A673 (cell line): Measurements from ENCODE around the gene CNNM3. TPM values are rescaled to one million over a fixed set of nuclear protein-coding genes. Genes with fewer than 3 reads are reported as not detected.
"Not testable (repeated sequence)": the region's sequence is repeated elsewhere in the genome, so short reads cannot be mapped to it uniquely, and the experiment has no call there.

ENCODE experiments used
- BruUV-seq: library from RNA; stranded (reverse); fragments of 400-500 nt; replicated peaks from 2 replicates; lab custom pipeline; 2021; lab: Mats Ljungman, UMichigan
- CTCF ChIA-PET: fragments of 300-600 bp; sonication (Branson Sonifier 250); formaldehyde crosslinking; loops from one replicate; lab custom pipeline; 2022; ENCODE audit warnings: antibody characterized with exemption; lab: Charles Lee
- POLR2A ChIA-PET: fragments of 300-600 bp; sonication (Branson Sonifier 250); formaldehyde crosslinking; loops from one replicate; lab custom pipeline; 2022; ENCODE audit warnings: antibody characterized with exemption; ENCODE audit not compliant: low non-redundant PET; lab: Charles Lee
- DNase-seq: peaks from one replicate; pipeline ENCODE4 v3.0.0-alpha.2; 2015; ENCODE audit warnings: low spot score
- H3K27ac ChIP-seq: fragments of 200-600 bp; sonication (generic); 2 replicates; pipeline ENCODE4 v1.5.1; 2016; ENCODE audit warnings: mixed run types, low read depth, mild to moderate bottlenecking, mixed read lengths, antibody characterized with exemption, low read length; ENCODE audit not compliant: poor library complexity, severe bottlenecking
- H3K27me3 ChIP-seq: fragments of 200-600 bp; sonication (generic); replicated peaks from 2 replicates; pipeline ENCODE4 v1.6.1; 2017; ENCODE audit warnings: mixed run types, low read depth, mild to moderate bottlenecking, mixed read lengths, antibody characterized with exemption, low read length; ENCODE audit not compliant: insufficient read depth, poor library complexity
- H3K36me3 ChIP-seq: fragments of 200-600 bp; sonication (generic); 2 replicates; pipeline ENCODE4 v1.6.1; 2016; ENCODE audit warnings: mixed run types, mild to moderate bottlenecking, mixed read lengths, antibody characterized with exemption, low read length; ENCODE audit not compliant: insufficient read depth, poor library complexity, severe bottlenecking
- H3K4me1 ChIP-seq: fragments of 200-600 bp; sonication (generic); 2 replicates; pipeline ENCODE4 v1.6.1; 2017; ENCODE audit warnings: mixed run types, mild to moderate bottlenecking, mixed read lengths, antibody characterized with exemption, low read length; ENCODE audit not compliant: insufficient read depth, poor library complexity, severe bottlenecking
- H3K4me3 ChIP-seq: fragments of 200-600 bp; sonication (generic); 2 replicates; pipeline ENCODE4 v1.5.1; 2016; ENCODE audit warnings: low read depth, mixed run types, mild to moderate bottlenecking, mixed read lengths, low read length; ENCODE audit not compliant: poor library complexity, severe bottlenecking
- H3K9me3 ChIP-seq: fragments of 200-600 bp; sonication (generic); 2 replicates; pipeline ENCODE4 v1.6.1; 2016; ENCODE audit warnings: mixed run types, low read depth, mild to moderate bottlenecking, mixed read lengths, antibody characterized with exemption, low read length; ENCODE audit not compliant: poor library complexity, severe bottlenecking
- CTCF ChIP-seq: fragments of 300-800, 200-600 bp; sonication (generic); conservative IDR thresholded peaks from 2 replicates; pipeline ENCODE4 v1.5.1; 2017; ENCODE audit warnings: low read depth, mild to moderate bottlenecking, antibody characterized with exemption, low read length, moderate library complexity, mixed read lengths
- EZH2 ChIP-seq: fragments of 200-600 bp; sonication (generic); IDR thresholded peaks from 2 replicates; pipeline ENCODE4 v1.6.1; 2017; ENCODE audit warnings: borderline replicate concordance, low read depth, mild to moderate bottlenecking, mixed read lengths, antibody characterized with exemption, low read length; ENCODE audit not compliant: poor library complexity, severe bottlenecking
- intact Hi-C: fragments of 100-400 bp; cut with micrococcal nuclease; formaldehyde crosslinking; loops from one replicate; pipeline ENCODE4 v1.10.0; 2022; ENCODE audit not compliant: unreplicated experiment
- total RNA-seq: library from RNA; stranded (reverse); gene quantifications from 2 replicates; pipeline ENCODE4 v1.2.3, GENCODE V29; 2021

The CNNM3 gene
- total RNA-seq, 1 experiment from 2014 or later, result 20.9 TPM

GRCh38 chr2:96802721-96803120 lies 13.3 kb upstream of the CNNM3 start:
- Histone ChIP-seq H3K9me3 (no peaks in the 10 kb centered on the region), H3K36me3 (no peaks in the 10 kb centered on the region), H3K27me3 (no peaks in the 10 kb centered on the region), H3K27ac (no peak overlapping the region), H3K4me1 (peaks cover 12% of the 10 kb centered on the region), H3K4me3 (no peak overlapping the region)
- TF ChIP-seq EZH2 (no peak), CTCF (no peak)
- ChIA-PET POLR2A (no interaction called here), CTCF (no interaction called here)
- intact Hi-C loops, result no loop called here
- BruUV-seq, result no TSS peak
- DNase-seq, result no peak

DNA sequence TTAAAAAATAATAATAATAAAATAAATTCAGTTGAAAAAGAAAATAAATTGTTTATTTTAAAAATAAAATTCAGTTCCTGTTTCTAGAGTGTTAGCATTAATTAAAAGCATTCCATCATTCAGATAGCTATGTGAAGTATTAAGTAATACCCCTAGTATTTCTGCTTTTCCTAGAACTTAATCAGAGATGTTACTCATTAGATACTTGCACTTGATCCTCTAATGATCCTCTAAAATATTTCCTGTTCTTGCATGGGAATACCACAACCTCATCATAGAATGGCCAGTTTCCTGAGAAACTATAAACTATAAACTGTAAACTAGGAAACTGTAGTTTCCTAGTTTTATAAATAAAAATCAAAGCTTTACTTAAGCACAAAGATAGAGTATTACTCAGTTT lies 11.1 kb upstream of the CNNM3 start:
- intact Hi-C loops, result no loop called here
- POLR2A ChIA-PET, result no interaction called here

DNA sequence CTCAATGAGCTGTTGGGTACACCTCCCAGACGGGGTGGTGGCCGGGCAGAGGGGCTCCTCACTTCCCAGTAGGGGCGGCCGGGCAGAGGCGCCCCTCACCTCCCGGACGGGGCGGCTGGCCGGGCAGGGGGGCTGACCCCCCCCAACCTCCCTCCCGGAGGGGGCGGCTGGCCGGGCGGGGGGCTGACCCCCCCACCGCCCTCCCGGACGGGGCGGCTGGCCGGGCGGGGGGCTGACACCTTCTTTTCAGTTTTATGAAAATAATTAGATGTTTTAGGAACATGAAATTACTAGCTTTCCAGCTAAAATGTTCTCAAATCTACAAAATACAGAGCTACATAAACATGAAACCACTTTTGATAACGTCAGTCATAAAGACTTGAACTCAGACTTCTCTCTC lies 10.1 kb upstream of the CNNM3 start:
- DNase-seq, H3K27me3 ChIP-seq, POLR2A ChIA-PET, H3K36me3 ChIP-seq, H3K9me3 ChIP-seq, intact Hi-C loops, H3K4me3 ChIP-seq, BruUV-seq: not testable (repeated sequence)
- H3K27ac ChIP-seq, result peak overlapping the region; percentile 42
- CTCF ChIA-PET, result interaction anchor here (0.7 kb wide), 1 partner anchor 10 kb away, joined by 6 read pairs; the partner anchor contains the start of gene CNNM3
- peaks cover 12% of the 10 kb centered on the region for H3K4me1 ChIP-seq

More for the DNA sequence above, 11.1 kb upstream of the CNNM3 start:
- Histone ChIP-seq H3K27ac (no peak overlapping the region), H3K27me3 (no peaks in the 10 kb centered on the region), H3K4me1 (peaks cover 12% of the 10 kb centered on the region), H3K36me3 (no peaks in the 10 kb centered on the region), H3K9me3 (no peaks in the 10 kb centered on the region), H3K4me3 (no peak overlapping the region)
- no peak for TF ChIP-seq EZH2
- TF ChIP-seq CTCF, result no peak
- BruUV-seq, result no TSS peak
- CTCF ChIA-PET, result no interaction called here
- DNase-seq, result no peak

DNA sequence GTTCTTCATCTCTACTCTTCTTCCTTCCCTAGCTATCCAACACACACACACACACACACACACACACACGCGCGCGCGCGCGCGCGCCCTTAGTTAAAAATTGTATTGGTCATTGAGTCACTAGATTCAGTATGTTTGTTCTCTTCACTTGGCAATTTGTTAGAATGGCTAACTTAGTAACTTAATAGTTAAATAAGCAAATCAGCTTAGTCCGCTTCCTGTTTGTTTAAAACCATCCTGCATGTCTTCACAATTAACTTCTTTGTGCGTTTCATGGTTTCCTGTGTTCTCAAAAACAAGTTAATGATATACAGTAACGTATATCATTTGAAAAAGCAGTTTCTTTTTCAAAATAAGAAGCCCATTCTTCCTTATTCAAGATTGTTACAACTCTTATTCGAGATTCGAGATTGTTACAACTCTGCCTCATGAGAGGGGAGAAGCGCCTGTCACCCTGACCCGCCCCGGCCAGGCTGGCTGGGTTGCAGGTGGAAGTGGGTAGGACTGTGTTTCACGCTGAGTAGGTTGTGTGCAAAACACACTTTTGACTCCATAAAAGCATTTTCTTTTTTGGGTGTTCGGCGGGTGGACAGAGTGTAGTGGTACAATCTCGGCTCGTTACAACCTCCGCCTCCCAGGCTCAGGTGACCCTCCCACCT lies 9.5 kb upstream of the CNNM3 start:
- no peak for TF ChIP-seq EZH2
- no peak for TF ChIP-seq CTCF
- ChIA-PET CTCF (interaction anchor here (0.6 to 0.7 kb wide), 2 partner anchors 10 to 46 kb away, joined by 5 to 6 read pairs; partner anchors contain the start of gene CNNM3), POLR2A (no interaction called here)
- Histone ChIP-seq H3K4me3 (no peak overlapping the region), H3K36me3 (no peaks in the 10 kb centered on the region), H3K4me1 (peaks cover 12% of the 10 kb centered on the region), H3K27ac (peak overlapping the region; percentile 42), H3K9me3 (no peaks in the 10 kb centered on the region), H3K27me3 (no peaks in the 10 kb centered on the region)
- no TSS peak for BruUV-seq
- DNase-seq, result peak; percentile 61
- intact Hi-C loops, result no loop called here
